Pericardium fibroblast (primary cell): ENCODE measurements around the gene RNU4-1. TPM values are rescaled to one million over a fixed set of nuclear protein-coding genes. Genes with fewer than 3 reads are reported as not detected.

Experiments
- total RNA-seq: library from RNA; depleted of rRNA; stranded (reverse); fragments of >200 nt; gene quantifications from 2 replicates; pipeline ENCODE4 v1.2.3, GENCODE V29; 2015

Gene RNU4-1
- total RNA-seq, result under 0.01 TPM in 2 replicates

DNA sequence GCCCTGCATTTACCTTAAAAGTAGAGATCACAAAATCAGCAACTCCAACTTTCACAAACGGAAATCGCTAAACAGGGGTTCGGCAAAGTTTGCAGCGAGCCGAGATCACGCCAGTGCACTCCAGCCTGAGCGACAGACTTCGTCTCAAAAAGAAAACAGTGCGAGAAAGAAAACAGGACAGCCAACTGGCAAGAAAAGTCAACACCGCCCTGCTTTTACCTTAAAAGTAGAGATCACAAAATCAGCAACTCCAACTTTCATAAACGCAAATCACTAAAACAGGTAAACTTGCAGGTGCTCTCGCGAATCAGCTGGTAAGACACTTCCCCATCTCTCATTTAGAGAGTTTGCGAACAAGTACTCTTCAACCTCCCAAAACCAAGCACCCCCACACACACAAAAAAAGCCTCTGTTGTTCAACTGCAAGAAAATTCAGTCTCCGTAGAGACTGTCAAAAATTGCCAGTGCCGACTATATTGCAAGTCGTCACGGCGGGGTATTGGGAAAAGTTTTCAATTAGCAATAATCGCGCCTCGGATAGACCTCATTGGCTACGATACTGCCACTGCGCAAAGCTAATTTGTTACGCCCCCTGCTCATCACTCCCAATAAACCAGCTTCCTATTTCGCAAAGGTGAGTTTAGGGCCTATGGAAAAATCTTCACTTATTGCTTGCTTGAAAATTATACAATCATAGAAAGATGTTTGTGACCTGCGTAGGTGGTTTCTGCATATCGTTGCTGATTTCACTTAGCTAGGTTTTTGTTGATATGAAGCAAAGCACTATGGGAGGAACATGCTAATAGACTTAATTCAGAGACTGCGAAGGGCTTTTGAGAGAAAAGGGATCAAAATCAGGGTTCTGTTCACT, at the start of gene RNU4-1:
Gene RNU4-1 (minus strand): TSS at position 577 of the 871 bp plus-strand sequence.

GRCh38 chr12:120327593-120327992, 34.6 kb upstream of the RNU4-1 start, which contains the start of gene PLA2G1B:
Gene PLA2G1B, minus strand, starts transcription at chr12:120327779. Its CDS starts 26 bp downstream, at chr12:120327753.

GRCh38 chr12:120301962-120302815, 9.2 kb upstream of the RNU4-1 start, which contains the start of gene SIRT4:
Gene SIRT4, plus strand, starts transcription at chr12:120302321. Its CDS starts 1,241 bp downstream, at chr12:120303562.

DNA sequence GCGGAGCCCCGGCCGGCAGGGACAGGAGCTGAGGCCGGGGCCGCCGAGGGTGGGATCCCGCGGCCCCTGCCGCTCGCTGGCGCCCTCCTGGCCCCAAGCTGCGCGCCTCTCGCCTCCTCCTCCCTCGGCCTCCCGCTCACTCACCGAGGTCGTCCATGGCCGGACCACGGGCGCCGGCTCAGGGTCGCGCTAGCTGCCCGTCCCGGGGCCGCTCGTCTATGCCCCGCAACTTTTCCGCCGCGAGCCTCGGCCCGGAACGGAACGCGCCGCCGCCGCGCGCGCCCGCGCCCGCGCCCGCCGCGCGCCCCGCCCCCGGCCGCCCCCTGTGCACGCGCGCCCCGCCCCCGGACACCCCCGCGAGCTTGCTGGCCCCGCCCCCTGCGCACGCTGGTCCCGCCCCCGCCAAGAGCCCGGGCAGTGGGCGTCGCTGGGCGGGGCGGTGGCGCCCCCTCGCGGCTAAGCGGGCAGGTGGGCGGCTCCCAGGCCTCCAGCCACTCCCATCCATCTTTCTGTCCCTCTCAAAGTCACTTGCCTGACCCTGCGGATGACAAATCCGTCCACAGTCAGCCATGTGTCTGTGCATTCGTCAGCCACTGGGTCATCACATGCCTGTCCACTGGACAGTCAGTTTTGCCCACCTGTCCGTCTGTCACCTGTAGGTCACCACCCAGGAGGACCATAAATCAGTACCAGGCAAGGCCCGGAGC, 27.4 kb downstream of the RNU4-1 start, which contains the start of gene PXN:
Gene PXN (minus strand): TSS at position 258 of the 707 bp plus-strand sequence. CDS start 101 bp downstream, at position 157.

Other genes with a start within 250 kb of the RNU4-1 start
- gene RAB35, start 176.5 kb downstream of the RNU4-1 start, total RNA-seq, result 25.4 and 28.8 TPM in 2 replicates
- gene GCN1, start 98.5 kb downstream of the RNU4-1 start, total RNA-seq, result 42.9 and 49.6 TPM in 2 replicates
- gene RPLP0, start 92.1 kb downstream of the RNU4-1 start, total RNA-seq, result 6,880 and 9,847 TPM in 2 replicates
- 85.3 and 113 TPM in 2 replicates for gene PXN, start 27.5 kb downstream of the RNU4-1 start, total RNA-seq
- gene RNU4-2, start 1.3 kb downstream of the RNU4-1 start, total RNA-seq, result under 0.01 TPM in 2 replicates
- gene SIRT4, start 9.1 kb upstream of the RNU4-1 start, total RNA-seq, result 0.35 and 2.0 TPM in 2 replicates
- not detected in 2 replicates for gene PLA2G1B, start 34.5 kb upstream of the RNU4-1 start, total RNA-seq
- not detected in 2 replicates for gene MSI1, start 75.9 kb upstream of the RNU4-1 start, total RNA-seq
- 360 and 401 TPM in 2 replicates for gene COX6A1, start 144.9 kb upstream of the RNU4-1 start, total RNA-seq
- 36.3 and 41.5 TPM in 2 replicates for gene TRIAP1, start 153.1 kb upstream of the RNU4-1 start, total RNA-seq
- 16.3 and 19.2 TPM in 2 replicates for gene GATC, start 153.2 kb upstream of the RNU4-1 start, total RNA-seq
- gene SRSF9, start 176.5 kb upstream of the RNU4-1 start, total RNA-seq, result 56.5 and 77.6 TPM in 2 replicates
- gene DYNLL1, start 202.9 kb upstream of the RNU4-1 start, total RNA-seq, result 221 and 450 TPM in 2 replicates
- 24.6 and 27.4 TPM in 2 replicates for gene COQ5, start 235.9 kb upstream of the RNU4-1 start, total RNA-seq
- gene RNF10, start 241.1 kb upstream of the RNU4-1 start, total RNA-seq, result 115 and 123 TPM in 2 replicates